GM12865 (cell line): ENCODE data around the gene NRAP.

Source experiments
- DNase-seq: peaks from one replicate; pipeline ENCODE4 v3.0.0; 2010; ENCODE audit warnings: low read depth
- H3K4me3 ChIP-seq: 2 replicates; pipeline ENCODE4 v1.5.1; 2011; ENCODE audit warnings: mild to moderate bottlenecking, low read depth, low read length, control low read depth
- CTCF ChIP-seq: IDR thresholded peaks from 2 replicates; pipeline ENCODE4 v1.5.1; 2011; ENCODE audit warnings: low read length, control low read depth, low read depth, inconsistent platforms; ENCODE audit not compliant: insufficient read depth; ENCODE audit errors: missing control alignments

Gene NRAP

DNA sequence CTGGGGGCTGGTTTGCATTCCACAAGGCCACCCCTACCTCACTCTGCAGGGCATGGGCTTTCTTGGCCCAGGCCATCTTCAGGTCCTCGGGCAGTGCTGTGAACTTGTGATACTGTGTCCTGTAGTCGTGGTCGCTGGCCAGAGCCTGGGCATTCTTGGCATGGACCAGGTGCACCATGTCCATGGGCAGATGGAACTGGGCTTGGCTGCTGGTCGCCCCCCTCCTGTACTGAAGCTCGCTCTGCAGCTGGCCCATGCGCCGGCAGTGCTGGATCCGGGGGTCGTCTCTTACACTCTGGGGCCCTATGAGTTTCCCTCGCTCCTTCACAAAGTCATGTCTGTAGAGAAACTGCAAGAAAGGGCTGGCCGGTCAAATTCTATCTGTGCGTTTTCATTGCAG lies 59.3 kb downstream of the NRAP start:
- TF ChIP-seq CTCF: no peak
- DNase-seq: no peak
- no peak overlapping the region for H3K4me3 ChIP-seq

- no peak overlapping the region for H3K4me3 ChIP-seq
- no peak for DNase-seq
- TF ChIP-seq CTCF: no peak
Measured at GRCh38 chr10:113603057-113603777, 60.6 kb downstream of the NRAP start.

DNA sequence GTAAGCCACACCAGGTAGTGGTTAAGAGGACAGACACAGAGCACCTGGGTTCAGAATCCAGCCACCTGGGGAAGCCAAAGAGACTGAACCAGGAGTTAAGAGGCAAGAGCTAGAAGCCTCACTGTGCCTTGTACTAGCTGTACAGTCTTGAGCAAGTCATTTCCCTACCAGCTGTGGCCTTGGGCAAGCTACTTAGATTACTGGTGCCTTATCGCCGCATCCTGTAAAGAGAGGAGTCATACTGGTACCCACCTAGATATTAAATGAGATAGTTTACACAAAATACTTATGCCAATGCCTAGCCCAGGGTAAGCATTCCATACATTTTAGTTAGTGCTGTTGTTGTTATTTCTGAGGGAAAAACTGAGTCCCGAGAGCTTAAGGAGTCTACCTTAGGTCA lies 63.3 kb downstream of the NRAP start:
- TF ChIP-seq CTCF: no peak
- H3K4me3 ChIP-seq: no peak overlapping the region
- no peak for DNase-seq

DNA sequence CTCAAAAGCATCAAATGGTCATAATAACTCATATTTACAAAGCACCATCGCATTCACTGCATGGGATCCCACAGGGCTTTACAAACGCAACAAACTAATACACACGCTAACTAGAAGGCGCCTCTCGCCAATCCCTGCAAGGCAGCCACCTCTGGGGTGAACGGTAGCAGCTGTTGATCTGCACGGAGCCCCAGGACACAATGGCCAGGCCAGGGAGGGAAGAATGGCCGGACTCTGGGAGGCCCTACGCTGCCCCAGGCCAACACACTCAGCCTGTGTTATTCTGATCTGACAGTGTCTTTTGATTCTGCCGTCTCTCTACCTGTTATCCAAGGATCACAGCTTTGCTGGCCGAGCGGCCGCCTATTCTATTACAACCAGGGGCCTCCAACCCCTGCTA lies 69.2 kb downstream of the NRAP start:
- no peak for DNase-seq
- TF ChIP-seq CTCF: no peak
- H3K4me3 ChIP-seq: no peak overlapping the region

- H3K4me3 ChIP-seq: no peak overlapping the region
- DNase-seq: no peak
- no peak for TF ChIP-seq CTCF
Measured at GRCh38 chr10:113592380-113592779, 71.5 kb downstream of the NRAP start.

DNA sequence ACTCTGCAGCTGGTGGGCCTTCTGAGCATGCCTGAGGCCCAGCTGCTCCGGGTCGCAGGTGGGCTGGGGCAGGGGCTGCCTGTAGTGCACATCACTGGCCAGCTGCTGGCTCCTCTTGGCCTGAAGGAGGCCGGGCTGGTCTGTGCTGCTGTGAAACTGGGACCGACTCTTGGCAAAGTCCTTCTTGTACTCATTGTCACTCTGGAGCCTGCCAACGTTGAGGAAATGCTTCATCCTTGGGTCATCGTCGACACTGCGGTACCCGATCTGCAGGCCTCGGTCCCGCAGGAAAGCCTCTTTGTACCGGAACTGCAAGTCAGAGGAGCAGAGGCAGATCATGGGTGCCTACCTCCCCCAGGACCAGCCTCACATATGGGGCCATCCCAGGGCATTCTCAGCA lies 73.3 kb downstream of the NRAP start:
- TF ChIP-seq CTCF: no peak
- no peak for DNase-seq
- no peak overlapping the region for H3K4me3 ChIP-seq

DNA sequence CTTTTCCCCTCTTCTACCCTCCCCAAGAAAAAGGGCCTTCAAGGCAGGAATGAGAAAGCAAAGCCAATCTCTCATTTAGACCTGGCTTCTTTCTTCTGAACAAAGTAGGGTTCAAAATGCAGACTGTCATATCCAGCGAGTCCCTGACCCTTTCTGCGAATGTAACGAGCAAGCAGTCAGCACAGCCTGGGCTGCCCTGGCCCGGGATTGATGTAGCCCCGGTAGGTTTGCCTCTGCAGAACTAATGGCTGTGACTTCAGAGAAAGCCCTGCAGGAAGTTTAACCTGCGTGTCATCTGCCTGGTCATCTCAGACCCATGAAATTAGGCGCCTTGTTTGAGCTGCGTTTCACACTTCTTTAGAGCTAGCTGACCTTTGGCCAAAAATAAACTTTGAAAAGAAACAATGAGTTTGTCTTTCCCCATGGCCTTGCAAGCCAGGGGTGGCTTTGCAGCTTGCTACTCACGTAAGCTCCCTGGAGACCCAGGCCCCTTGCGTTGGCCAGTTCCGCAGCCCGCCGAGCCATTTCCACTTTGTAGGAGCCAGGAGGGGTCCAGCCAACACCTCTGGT lies 74.6 kb downstream of the NRAP start:
- no peak for DNase-seq
- no peak overlapping the region for H3K4me3 ChIP-seq
- no peak for TF ChIP-seq CTCF
